ENCODE data around the gene GRIK4.
"Not testable (repeated sequence)": the region's sequence is repeated elsewhere in the genome, so short reads cannot be mapped to it uniquely, and the experiment has no call there.

Gene GRIK4

DNA sequence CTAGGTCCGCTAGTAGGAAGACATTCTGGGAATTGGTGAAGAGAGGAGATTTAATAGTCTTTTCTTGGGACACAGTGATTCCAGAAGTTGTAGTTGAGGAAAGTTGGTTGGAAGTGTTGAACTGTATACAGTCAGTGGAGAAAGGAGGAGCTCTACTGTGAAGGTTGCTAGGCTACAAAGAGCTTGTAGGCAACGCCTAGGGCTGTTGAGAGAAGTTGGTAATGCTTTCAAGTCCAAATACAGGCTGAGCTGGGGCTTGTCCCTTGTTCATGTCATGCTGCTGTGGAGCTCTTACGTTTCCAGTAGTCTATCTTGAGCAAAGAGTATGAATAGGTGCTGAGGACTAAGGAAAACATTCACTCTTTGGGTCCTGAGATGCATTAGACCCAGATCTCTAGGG, 513.4 kb downstream of the GRIK4 start:
- DNase-seq, result no peak

DNA sequence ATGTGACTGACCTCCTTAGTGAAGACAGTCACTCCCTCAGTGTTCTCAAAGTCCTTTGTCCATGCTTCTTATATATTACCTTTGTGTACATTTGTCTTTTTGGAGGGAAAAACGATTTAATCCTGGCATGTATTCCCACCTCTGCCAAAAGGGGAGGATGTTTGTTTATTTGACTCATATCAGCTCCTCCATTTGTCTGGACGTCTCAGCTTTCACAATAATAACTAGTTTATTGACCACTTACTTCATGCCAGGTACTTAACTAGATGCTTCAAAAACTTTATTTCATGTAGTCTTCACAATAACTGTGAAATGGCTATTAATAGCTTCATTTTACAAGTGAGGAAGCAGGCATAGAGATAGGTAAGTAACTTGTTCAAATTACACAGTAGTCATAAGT, 517.6 kb downstream of the GRIK4 start:
- no peak for DNase-seq

DNA sequence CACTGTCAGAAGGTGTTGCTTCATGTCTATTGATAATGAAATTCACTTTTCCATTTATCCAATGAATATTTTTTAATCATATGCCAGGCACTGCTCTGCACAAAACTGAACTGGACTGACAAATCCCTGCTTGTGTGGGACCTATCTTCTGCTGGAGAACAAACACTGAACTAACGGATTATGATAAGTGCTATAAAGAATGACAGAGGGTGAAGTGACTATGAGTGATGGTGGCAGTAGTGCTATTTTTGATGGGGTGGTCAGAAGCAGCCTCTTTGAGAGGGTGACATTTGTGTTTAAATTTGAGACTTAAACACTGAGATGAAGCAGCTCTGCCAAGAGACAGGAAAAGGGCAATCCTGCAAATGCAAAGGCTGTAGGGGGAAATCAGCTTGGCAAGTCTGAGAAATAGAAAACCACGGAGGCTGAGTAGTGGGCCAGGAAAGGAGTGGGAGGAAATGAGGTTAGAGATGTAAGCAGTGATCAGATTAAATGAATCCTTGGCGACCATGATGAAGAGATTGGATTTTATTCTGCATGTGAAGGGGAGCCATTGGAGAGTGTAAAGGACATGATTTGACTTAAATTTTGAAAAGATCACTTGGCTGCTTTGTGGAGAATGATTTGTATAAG, 518.4 kb downstream of the GRIK4 start:
- no peak for DNase-seq

DNA sequence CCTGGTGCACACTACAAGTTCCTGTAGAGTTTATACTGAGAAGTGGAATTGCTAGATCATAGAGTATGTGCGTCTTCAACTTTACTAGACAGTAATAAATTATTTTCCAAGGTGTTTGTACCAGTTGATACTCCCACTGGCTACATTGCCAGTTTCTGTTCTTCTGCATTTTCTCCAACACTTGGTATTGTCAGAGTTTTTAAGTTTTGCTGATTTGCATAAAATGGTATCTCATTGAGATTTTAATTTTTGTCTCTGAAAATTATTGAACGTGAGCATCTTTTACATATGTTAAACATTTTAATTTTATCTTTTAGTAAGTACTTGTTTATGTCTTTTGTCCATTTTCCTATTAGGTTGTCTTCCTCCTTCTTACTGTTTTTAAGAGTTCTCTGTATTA, 519.6 kb downstream of the GRIK4 start:
- DNase-seq, result no peak

DNA sequence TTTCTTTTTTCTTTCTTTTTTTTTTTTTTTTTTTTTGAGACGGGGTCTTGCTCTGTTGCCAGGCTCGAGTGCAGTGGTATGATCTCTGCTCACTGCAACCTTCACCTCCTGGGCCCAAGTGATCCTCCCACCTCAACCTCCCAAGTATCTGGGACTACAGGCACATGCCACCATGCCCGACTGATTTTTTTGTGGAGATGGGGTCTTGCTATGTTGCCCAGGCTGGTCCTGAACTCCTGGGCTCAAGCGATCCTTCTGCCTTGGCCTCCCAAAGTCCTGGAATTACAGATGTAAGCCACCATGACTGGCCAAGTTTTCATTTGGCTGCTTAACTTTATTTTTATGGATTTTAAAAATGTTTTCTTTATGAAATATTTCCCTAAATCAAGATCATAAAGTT, 520.1 kb downstream of the GRIK4 start:
- not testable (repeated sequence) for DNase-seq

DNA sequence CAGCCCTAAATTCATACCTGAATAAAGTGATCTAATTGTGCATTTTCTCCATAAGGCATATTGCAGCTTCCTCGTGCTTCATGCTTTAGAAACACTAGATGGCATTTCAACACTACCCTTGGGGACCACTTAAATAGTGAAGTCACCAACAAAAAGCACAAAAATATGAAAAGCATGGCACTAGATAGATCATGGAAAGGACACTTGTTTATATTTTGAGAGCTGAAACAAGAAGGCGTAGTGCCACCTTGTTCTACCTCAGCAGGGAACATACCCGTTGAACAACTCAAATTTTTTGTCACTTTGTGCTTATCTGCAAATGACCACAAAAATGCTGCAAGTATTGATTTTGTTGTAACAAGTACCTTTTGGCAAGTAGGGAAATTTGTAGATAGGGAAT, 521.0 kb downstream of the GRIK4 start:
- no peak for DNase-seq

DNA sequence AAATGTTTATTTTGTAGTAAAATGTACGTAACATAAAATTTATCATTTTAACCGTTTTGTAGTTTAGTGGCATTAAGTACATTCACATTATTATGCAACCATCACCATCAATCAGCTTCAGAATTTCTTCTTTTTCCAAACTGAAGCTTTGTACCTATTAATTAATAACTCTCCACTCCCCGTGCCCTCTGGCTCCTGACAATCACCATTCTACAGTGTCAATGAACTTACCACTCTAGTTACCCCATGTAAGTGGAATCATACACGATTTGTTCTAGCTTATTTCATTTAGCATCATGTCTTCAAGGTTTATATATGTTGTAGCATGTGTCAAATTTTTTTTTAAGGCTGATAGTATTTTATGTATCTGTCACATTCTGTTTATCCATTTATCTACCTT, 522.1 kb downstream of the GRIK4 start:
- no peak for DNase-seq

DNA sequence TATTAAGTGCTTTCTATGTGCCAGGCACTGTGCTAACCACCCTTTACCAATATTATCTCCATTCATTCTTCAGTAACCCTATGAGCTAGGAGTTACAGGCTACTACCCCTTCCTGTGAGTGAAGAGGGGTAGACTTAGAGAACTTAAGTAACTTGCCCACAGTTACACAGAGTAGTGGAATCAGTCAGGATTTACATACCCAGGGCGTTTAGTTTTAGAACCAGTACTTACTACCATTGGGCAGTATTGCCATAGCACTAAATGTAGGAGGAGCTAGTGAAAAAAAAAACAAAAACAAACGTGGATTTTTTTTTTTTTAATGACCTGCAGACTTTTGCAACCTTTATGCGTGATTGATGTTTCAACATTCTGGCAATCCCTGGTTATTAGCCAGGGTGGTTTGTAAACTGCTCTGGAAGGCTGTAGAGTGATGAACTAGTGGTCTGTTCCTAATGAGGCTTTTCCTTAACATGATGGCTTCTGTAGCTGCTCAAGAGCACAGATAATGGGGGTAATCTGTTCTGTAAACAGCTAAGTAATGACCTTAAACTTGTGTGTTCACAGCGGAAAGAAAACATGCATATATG, 523.7 kb downstream of the GRIK4 start:
- DNase-seq, result no peak

DNA sequence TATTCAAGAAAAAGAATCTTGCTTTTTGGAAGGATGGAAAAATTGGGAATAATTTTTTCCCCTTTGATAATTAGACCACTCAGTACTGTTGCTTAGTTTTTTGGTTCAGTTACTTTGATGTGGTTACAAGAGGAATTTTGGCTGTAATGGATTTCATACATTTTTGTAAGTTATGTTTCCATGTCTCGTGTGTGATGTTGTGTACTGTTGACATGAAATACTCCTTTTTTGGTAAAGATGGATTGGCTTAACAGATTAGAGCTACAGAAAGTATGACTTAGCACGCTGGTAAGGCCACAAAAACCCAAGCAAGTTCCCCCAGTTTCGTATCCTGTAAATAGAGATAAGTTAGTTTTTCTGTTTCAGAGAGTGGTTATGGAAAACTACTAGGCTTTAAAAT, 524.2 kb downstream of the GRIK4 start:
- DNase-seq, result no peak

DNA sequence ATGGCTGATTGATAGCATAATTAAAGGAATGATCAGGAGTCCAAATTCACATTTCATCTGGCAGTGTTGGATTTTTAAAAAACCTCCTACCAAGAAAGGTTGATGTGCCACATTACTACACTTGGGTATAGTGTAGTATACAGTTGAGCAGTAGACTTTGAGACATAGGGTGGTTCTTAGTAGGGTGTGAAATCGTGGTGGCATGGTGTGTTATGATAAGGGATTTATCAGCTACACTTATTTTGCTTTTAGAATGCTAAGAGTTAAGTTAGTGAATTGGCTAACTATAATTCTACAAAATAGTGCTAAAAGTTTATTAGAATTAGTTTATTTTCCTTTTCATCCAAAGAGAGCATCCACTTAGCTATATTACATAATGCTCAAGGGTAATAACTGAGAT, 525.5 kb downstream of the GRIK4 start:
- DNase-seq, result no peak

Data from NCI-H526 treated with DMSO at 0.1 percent for 48 hours (cell line).